Testis (tissue), 2 donors: ENCODE data around the gene PKNOX2.

Source experiments
- CTCF ChIP-seq, 3 experiments: fragments of 450-650 bp in 2 of 3; fragments of 200-600 bp in 1 of 3; sonication (generic) in 1 of 3; IDR thresholded peaks; one replicate each; pipeline ENCODE4 v1.5.1; 2016 to 2019; ENCODE audit warnings: antibody characterized with exemption in 3 of 3, mild to moderate bottlenecking in 2 of 3, moderate library complexity in 1 of 3
- POLR2A ChIP-seq: fragments of 450-650 bp; IDR thresholded peaks from one replicate; pipeline ENCODE4 v1.6.1; 2017; ENCODE audit warnings: antibody characterized with exemption, mild to moderate bottlenecking, moderate library complexity

GRCh38 chr11:125233736-125234275 is 69.3 kb downstream of the PKNOX2 start:
- no peak for TF ChIP-seq CTCF (IDR thresholded peaks at IDR 0.05)
- no peak for TF ChIP-seq POLR2A
